Activated CD8-positive, alpha-beta memory T cell treated with anti-CD3 and anti-CD28 coated beads, Interleukin-2, amount 50 U/mL, for 24 hours (primary cell): ENCODE data around the gene RFC3.

Experiments used
- DNase-seq: peaks from one replicate; pipeline ENCODE4 v3.0.0-alpha.2; 2020; ENCODE audit errors: extremely low read depth

The RFC3 gene

DNA sequence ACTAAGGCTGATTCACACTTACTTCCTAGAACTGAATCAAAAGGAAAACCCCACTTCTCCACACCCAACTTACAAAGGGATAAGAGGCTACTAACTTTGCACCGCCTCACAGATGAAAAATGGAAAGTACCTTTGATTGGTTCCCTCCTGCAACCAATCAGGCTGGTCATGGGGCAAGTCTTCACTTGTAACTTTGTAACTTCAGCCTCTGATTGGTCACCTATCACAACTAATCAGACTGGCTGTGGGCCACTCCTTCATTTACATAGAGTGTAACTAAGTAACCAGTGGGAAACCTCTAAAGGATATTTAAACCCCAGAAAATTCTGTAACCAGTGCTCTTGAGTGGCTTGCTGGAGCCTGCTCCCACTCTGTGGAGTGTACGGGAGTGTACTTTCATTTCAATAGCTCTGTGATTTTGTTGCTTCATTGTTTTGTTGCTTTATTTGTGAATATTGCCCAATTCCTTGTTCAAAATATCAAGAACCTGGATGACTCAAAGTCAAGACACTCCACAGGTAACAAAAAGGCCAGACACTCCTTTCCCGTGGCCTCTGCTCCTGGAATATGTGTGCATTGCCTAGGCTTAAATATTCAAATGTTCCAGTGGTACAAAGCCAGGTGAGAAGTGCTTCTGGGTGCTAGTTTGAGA is 50.5 kb downstream of the RFC3 start:
- DNase-seq: no peak

DNA sequence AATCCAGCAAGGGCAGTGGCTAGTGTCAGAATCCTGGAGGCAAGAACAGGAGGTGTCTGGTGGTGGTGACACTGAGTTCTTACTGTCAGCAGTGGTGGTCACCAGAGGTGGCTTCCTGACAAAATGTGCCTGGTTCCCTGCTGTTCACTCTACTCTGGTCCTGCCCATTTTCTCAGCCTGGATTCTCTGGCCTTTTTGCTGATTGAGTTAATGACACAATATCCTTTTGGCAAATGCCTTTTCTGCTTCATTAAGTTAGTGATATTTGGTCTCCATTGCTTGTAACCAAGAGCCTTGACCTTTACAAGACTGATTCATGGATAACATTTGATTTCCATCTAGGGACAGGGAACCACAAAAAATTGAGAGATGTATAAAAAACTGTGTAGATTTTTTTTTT is 51.1 kb downstream of the RFC3 start:
- DNase-seq: no peak

DNA sequence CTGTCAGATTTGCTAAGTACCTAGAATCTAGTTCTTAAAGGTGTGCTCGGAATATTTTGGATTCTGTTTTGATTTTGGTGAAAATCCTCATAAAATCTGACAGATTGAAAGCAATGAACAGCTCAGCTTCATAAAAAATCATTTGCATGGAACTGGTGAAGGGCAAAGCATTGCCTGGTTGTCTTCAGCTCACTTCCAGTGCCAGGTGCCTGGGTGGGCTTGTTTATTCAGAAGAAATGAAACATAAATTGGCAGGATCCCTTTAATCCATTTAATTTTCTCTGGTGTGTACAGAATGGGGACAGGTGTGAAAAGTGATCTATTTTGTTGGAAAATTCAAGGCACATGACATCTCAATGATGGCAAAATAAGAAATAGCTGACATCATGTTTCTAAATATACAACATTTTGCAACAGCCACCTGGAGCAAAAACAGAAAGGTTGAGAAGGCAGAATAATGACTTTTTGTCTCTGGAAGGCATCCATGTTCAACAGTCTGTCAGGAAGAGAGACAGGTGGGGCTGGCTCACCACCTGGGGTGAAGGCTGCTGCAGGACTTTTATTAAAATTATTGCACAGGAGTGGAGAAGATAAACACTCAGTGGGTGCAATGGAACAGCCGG is 52.2 kb downstream of the RFC3 start:
- no peak for DNase-seq

DNA sequence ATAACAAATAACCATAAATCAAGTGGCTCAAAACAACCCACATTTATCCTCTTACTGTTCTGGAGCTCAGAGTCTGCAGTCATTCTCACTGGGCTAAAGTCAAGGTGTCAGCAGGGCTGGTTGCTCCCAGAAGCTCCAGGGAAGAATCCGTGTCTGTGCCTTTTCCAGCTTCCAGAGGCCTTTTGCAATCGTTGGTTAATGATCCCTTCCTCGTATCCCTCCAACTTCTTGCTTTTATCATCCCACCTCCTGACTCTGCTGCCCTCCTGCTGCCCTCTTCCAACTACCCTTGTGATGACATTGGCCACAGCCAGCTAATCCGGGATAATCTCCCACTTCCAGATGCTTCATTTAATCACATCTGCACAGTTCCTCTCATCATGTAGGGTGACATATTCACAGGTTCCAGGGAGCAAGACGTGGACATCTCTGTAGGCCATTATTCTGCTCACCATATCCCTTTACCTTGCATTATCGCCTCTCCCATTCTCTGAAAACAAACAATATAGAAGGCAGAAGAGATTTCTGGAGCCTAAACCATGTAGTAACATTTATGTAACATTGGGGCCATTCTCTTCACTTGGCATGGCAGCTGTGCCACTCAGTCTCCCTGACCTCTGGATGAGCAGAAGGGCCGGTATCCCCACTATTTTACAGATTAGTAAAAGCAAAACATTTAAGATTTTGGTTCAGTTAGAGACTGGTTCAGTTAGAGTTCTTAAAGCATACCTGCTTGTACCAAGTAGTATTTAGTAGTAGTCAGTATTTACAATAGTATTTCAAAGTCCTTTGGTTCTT is 53.5 kb downstream of the RFC3 start:
- no peak for DNase-seq

DNA sequence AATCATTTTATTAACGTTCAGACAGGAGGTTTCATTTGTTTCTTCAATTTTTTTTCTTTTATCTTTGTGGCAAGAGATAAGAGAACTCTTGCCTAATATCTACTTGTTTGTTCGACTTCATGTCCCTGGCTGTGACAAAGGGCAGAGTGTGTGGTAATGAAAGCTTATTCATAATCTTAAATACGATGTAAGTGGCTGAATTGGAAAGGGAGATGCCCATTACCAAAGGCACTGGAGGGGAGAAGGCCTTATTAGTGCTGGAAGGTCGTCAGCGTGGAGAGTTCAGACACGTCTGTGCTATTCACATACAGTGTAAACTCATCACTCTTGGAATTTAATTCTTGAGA is 54.0 kb downstream of the RFC3 start:
- no peak for DNase-seq

DNA sequence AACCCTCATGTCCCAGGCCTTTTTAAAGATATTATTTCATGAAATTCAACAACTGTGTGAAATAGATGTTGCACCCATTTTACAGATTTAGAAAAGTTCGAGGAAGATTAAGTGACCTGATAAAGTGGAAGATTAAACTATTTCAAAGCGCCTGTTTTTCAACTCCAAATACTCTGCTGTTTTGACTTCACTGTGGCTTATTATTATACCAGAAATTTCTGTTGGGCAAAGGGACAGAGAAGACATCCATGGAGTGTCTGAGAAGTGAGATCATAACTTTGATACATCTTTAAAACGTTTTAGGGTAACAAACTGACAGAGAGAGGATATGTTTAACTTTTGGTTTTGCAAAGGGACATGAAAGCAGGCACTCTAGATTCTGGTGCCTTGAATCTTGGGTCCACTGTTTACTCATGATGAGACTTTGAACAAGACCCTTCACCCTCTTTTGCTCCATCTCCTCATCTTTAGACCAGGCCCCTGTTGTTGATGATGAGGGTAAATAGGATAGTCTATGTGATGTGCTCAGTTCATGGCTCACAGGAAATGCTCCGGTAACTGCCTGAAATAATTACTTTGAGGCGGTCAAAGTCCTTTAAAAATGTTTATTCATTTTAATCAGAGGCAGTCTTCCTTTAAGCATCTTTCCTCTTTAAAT is 55.4 kb downstream of the RFC3 start:
- no peak for DNase-seq

DNA sequence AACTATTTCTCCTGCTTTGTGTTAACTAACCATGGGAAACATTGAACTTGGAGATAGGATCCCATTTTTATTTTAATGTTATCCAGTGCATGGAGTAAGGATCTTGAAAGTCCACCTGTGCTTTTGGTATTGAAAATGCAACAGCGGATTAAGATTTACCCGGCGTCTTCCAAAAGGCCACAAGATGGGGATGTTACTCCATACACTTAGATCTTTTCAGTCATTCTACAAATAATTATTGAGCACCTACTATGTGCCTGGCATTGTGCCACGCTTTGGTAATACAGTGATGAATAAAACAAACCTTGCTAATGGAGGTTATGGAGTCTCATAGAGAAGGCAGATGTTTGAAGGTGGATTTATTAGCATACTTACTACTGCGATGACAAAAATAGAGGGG is 56.9 kb downstream of the RFC3 start:
- no peak for DNase-seq

DNA sequence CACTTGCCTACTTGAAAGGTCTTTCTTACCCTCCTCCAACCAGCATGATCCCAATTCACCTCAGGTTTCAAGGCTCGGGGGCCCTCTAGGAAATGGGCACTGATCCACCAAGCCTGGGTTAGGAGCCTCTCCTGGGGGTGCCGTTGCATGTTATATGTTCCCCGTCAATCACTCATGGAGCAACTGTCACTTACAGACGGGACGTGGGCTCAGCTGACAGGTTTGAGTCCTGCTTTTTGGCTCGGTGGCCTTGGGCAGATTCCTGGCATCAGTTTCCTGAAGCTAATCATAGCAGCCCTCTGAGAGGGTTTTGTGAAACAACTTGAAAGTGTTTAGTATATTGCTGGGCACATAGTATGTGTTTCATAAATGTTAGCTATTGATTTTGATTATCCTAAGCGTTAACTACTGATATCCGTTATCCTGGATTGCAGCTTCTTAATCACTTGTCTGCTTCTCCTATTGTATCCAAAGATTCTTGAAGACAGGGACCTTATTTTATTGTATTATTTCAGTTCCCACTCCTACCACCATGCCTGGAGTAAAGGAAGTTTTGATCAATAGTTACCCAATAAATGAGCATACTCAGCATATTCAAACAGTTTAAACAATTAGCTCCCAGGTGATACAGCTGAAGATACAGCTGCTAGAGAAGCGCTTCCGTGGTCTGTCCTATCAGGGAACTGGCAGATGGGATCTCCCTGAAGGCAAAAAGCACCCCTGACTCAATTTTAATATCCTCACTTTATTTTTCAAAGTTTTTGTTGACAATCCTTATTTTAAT is 57.9 kb downstream of the RFC3 start:
- DNase-seq: no peak

DNA sequence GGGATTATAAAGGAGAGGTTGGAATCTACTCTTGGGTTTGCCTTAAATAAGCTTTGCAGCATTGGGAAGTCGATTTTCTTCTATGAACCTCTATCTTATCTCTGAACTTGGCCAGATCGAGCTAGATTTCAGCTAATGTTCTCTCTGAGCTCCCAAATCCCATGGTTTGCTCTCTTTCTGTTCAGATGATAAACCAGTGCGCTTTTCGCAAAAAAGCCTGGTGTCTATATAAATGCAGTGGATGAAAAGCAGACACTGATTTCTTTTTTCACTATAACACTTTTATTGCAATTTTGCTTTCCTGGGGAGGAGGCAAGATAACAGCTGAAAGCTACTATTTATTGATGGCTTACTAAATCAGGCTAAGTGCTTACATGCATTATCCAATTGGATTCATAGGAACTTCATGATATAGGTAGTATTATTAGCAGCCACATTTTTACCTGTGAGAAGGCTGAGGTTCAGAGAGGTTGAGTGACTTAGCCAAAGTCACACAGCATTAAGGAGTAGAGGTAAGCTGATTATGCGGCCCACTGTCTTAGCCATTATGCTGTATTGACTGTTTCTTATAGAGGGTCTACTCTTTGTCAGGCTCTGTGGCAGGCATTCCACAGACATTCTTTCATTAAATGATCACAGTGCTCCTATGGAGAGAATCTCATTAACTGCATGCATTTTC is 58.9 kb downstream of the RFC3 start:
- DNase-seq: no peak

DNA sequence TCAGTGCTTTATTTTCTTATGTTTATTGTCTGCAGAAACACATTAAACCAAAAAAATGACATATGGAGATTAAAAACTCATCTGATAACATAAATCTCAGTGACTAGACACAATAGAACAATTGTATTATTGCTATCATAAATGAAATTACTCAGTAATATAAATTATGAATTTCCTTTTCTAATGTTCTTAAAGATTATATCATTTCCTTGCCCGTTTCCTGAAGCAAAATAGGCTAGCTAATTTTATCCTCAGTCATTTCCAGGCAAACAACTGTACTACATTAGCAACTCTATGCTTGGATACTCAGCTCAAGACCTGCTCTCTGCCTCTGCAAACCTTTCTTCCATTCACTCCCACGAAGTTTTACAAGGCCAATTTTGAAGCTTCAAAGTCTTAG is 61.2 kb downstream of the RFC3 start:
- no peak for DNase-seq

DNA sequence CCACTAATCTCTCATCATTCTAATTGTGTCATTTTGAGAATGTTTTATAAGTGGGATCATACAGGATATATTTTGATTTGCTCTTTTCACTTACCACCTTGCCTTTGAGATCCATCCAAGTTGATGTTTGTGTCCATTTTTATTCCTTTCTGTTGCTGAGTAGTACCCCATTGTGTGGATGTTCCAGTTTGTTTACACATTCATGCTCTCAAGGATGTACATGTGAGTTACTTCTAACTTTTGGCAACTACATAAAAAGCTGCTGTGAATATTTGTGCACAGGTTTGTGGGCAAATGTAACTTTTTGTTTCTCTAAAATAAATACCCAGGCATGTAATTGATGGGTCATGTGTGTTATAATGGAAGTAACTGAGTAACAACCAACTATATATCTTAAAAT is 64.9 kb downstream of the RFC3 start:
- DNase-seq: no peak

DNA sequence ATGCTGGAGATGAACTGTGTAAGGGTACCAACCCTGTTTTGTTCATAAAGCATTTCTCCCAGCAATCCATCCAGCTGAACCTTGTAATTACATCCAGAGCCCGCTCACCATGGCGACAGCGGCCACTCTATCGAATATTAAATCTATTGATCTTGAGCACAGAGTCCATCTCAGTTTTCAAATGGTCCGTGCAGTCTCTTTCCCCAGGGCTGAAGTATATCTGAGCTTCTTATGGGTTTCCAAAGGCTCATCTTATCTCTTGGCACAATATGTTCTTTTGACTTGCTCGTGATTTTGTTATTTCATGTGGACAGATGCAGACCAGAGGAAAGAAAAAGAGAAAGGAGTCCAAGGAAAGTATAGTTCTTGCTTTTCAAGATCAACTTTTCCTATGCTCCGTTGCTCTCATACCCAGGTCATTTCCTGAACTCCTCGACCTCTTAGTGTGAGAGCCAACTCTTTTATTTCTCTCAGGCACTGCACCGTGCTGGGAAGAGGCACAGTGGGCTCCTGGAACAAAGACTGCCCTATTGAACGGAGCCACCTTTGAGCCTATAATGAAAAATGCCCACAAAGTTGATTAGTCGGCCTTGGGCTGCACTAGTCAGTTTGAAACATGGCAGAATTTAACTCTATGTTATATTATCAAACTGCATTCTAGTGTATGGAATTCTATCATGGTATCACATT is 66.7 kb downstream of the RFC3 start:
- DNase-seq: no peak
